OCI-LY7 (cell line): ENCODE data around the gene ATG9A. TPM values are rescaled to one million over a fixed set of nuclear protein-coding genes. Genes with fewer than 3 reads are reported as not detected.
A peak's percentile ranks its signal among the peaks of the same experiment; 100 is the strongest.

Experiments
- BruUV-seq: library from RNA; stranded (reverse); fragments of 400-500 nt; replicated peaks from 2 replicates; lab custom pipeline; 2021; lab: Mats Ljungman, UMichigan
- CTCF ChIA-PET: fragments of 300-600 bp; sonication (Branson Sonifier 250); formaldehyde crosslinking; loops from one replicate; lab custom pipeline; 2022; ENCODE audit warnings: antibody characterized with exemption; ENCODE audit not compliant: unreplicated experiment; lab: Charles Lee
- POLR2A ChIA-PET: fragments of 300-600 bp; sonication (Branson Sonifier 250); formaldehyde crosslinking; loops from one replicate; lab custom pipeline; 2022; ENCODE audit warnings: antibody characterized with exemption; lab: Charles Lee
- DNase-seq: peaks from one replicate; pipeline ENCODE4 v3.0.0-alpha.2; 2015; ENCODE audit warnings: low spot score
- H2AFZ ChIP-seq: fragments of 200-600 bp; sonication (generic), shearing (Covaris generic); 2 replicates; pipeline ENCODE4 v1.6.1; 2014; ENCODE audit warnings: mild to moderate bottlenecking, antibody characterized with exemption, low read length, moderate library complexity
- H3K27ac ChIP-seq: fragments of 200-600 bp; sonication (generic); 2 replicates; pipeline ENCODE4 v1.5.1; 2014; ENCODE audit warnings: mixed run types, low read depth, mild to moderate bottlenecking, moderate library complexity, low read length, inconsistent platforms; ENCODE audit not compliant: poor library complexity, severe bottlenecking
- H3K36me3 ChIP-seq: fragments of 200-600 bp; sonication (generic); 2 replicates; pipeline ENCODE4 v1.6.1; 2014; ENCODE audit warnings: mild to moderate bottlenecking, antibody characterized with exemption, low read length, moderate library complexity, mixed read lengths; ENCODE audit not compliant: insufficient read depth
- H3K4me1 ChIP-seq: fragments of 200-600 bp; sonication (generic); 2 replicates; pipeline ENCODE4 v1.5.1; 2014; ENCODE audit warnings: mild to moderate bottlenecking, low read length; ENCODE audit not compliant: insufficient read depth, poor library complexity, severe bottlenecking
- H3K4me2 ChIP-seq: fragments of 200-600 bp; sonication (generic); 2 replicates; pipeline ENCODE4 v1.6.1; 2014; ENCODE audit warnings: mild to moderate bottlenecking, low read length
- H3K4me3 ChIP-seq: fragments of 200-600 bp; sonication (generic); 2 replicates; pipeline ENCODE4 v1.5.1; 2014; ENCODE audit warnings: mild to moderate bottlenecking, low read depth, low read length; ENCODE audit not compliant: poor library complexity, severe bottlenecking
- H3K79me2 ChIP-seq: fragments of 200-600 bp; sonication (generic); 2 replicates; pipeline ENCODE4 v1.6.1; 2016; ENCODE audit warnings: low read depth, mild to moderate bottlenecking, low read length, moderate library complexity, mixed read lengths; ENCODE audit not compliant: insufficient read depth
- H3K9me2 ChIP-seq: fragments of 200-600 bp; sonication (generic); 2 replicates; pipeline ENCODE4 v1.6.1; 2016; ENCODE audit warnings: mild to moderate bottlenecking, low read length, mixed read lengths; ENCODE audit not compliant: insufficient read depth
- H3K9me3 ChIP-seq: fragments of 200-600 bp; sonication (generic); 2 replicates; pipeline ENCODE4 v1.6.1; 2014; ENCODE audit warnings: mild to moderate bottlenecking, mixed run types, low read length, mixed read lengths
- H4K20me1 ChIP-seq: fragments of 200-600 bp; sonication (generic); 2 replicates; pipeline ENCODE4 v1.6.1; 2014; ENCODE audit warnings: mild to moderate bottlenecking, antibody characterized with exemption, low read length, moderate library complexity, mixed read lengths; ENCODE audit not compliant: insufficient read depth
- EZH2phosphoT487 ChIP-seq: fragments of 200-600 bp; sonication (generic); IDR thresholded peaks from 2 replicates; pipeline ENCODE4 v1.6.1; 2018; ENCODE audit warnings: low read depth, borderline replicate concordance, mild to moderate bottlenecking, mixed run types, antibody characterized with exemption, low read length, moderate library complexity, mixed read lengths
- intact Hi-C: fragments of 100-400 bp; cut with micrococcal nuclease; formaldehyde crosslinking; loops from one replicate; pipeline ENCODE4 v1.10.0; 2022; ENCODE audit not compliant: unreplicated experiment
- total RNA-seq, 2 experiments: library from RNA; depleted of rRNA in 1 of 2; stranded (reverse); fragments of >200 nt in 1 of 2; shearing (Covaris generic) in 1 of 2; gene quantifications; 2 replicates each; pipeline ENCODE4 v1.2.3, GENCODE V29; 2014 to 2022
- TF ChIP-seq, protein P1 (sequence below): fragments of 200-600 bp; sonication (generic); conservative IDR thresholded peaks from 2 replicates; pipeline ENCODE4 v1.5.1; 2014; ENCODE audit warnings: mild to moderate bottlenecking, antibody characterized with exemption, low read length, moderate library complexity, mixed read lengths

The ATG9A gene
- total RNA-seq, 2 experiments from 2014 or later: 22.2 to 23.4 TPM

DNA sequence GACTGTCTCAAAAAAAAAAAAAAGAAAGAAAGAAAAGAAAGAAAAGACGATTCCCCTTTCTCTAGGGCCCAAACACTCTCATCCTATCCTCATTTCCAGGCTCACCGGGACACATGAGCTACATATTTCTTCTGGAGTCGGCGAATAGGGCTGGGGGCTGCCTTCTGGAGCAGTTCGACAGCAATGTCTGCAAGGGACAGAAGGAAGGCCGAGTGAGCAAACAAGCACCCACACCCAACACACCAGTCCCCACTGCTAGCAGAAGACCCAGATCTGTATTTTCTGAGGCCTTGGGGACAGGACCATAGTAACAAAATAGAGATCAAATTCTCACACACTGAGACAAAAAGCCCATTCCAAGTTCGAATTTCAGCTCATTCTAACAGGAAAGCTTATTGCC, 54.0 kb downstream of the ATG9A start:
- POLR2A ChIA-PET: interaction anchor here (0.5 to 3.3 kb wide), 9 partner anchors 9 to 288 kb away, joined by 3 to 23 read pairs (median 5); partner anchors contain the start of genes ANKZF1 and ZFAND2B
- no TSS peak for BruUV-seq

GRCh38 chr2:219174801-219175200, 54.6 kb downstream of the ATG9A start:
- Histone ChIP-seq H2AFZ (no peak overlapping the region), H3K79me2 (peaks cover 21% of the 10 kb centered on the region; the same call in 1 of the 2 replicates), H3K4me3 (no peak overlapping the region), H4K20me1 (0 out of 2 replicates have a peak, but pooled peaks cover 10% of the 10 kb centered on the region), H3K4me2 (no peak overlapping the region), H3K27ac (no peak overlapping the region), H3K9me2 (no peaks in the 10 kb centered on the region), H3K9me3 (no peaks in the 10 kb centered on the region), H3K4me1 (peaks cover 17% of the 10 kb centered on the region), H3K36me3 (peaks cover 54% of the 10 kb centered on the region)
- CTCF ChIA-PET: interaction anchor here (0.6 to 1.3 kb wide), 3 partner anchors 71 to 818 kb away, joined by 3 to 5 read pairs (median 3); partner anchors contain the start of genes CATIP, GLB1L and STK16
- POLR2A ChIA-PET: interaction anchor here (3.3 kb wide), 1 partner anchor 32 kb away, joined by 23 read pairs; the partner anchor contains the start of gene ZFAND2B
- BruUV-seq: no TSS peak
- no peak for DNase-seq
- TF ChIP-seq EZH2phosphoT487: no peak
- TF ChIP-seq, protein P1, sequence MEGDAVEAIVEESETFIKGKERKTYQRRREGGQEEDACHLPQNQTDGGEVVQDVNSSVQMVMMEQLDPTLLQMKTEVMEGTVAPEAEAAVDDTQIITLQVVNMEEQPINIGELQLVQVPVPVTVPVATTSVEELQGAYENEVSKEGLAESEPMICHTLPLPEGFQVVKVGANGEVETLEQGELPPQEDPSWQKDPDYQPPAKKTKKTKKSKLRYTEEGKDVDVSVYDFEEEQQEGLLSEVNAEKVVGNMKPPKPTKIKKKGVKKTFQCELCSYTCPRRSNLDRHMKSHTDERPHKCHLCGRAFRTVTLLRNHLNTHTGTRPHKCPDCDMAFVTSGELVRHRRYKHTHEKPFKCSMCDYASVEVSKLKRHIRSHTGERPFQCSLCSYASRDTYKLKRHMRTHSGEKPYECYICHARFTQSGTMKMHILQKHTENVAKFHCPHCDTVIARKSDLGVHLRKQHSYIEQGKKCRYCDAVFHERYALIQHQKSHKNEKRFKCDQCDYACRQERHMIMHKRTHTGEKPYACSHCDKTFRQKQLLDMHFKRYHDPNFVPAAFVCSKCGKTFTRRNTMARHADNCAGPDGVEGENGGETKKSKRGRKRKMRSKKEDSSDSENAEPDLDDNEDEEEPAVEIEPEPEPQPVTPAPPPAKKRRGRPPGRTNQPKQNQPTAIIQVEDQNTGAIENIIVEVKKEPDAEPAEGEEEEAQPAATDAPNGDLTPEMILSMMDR: no peak
- intact Hi-C loops: loop anchor here (5.0 kb wide), 2 partner anchors 212 to 368 kb away; partner anchors contain the start of genes CHPF, DNPEP and TMEM198

More for the DNA sequence above, 54.0 kb downstream of the ATG9A start:
- Histone ChIP-seq H3K27ac (peak overlapping the region; percentile 92), H3K36me3 (peaks cover 60% of the 10 kb centered on the region), H3K9me2 (no peaks in the 10 kb centered on the region), H3K4me3 (peak overlapping the region; percentile 88), H3K9me3 (no peaks in the 10 kb centered on the region), H2AFZ (no peak overlapping the region), H3K4me2 (peak overlapping the region; percentile 92), H3K79me2 (peaks cover 26% of the 10 kb centered on the region; the same call in 1 of the 2 replicates), H3K4me1 (peaks cover 18% of the 10 kb centered on the region), H4K20me1 (0 out of 2 replicates have a peak, but pooled peaks cover 10% of the 10 kb centered on the region)
- TF ChIP-seq, protein P1: no peak
- TF ChIP-seq EZH2phosphoT487: no peak
- CTCF ChIA-PET: interaction anchor here (0.6 to 1.3 kb wide), 2 partner anchors 70 to 819 kb away, joined by 3 to 5 read pairs; partner anchors contain the start of genes CATIP, GLB1L and STK16
- intact Hi-C loops: loop anchor here (5.0 kb wide), 2 partner anchors 212 to 367 kb away; partner anchors contain the start of genes CHPF, DNPEP and TMEM198
- no peak for DNase-seq

- TF ChIP-seq, protein P1: no peak
- no peak for TF ChIP-seq EZH2phosphoT487
- no peak overlapping the region for H3K4me3 ChIP-seq
- POLR2A ChIA-PET: interaction anchor here (1.1 kb wide), 1 partner anchor 32 kb away, joined by 4 read pairs; the partner anchor contains the start of gene ZFAND2B
- peaks cover 49% of the 10 kb centered on the region for H3K36me3 ChIP-seq
- H3K27ac ChIP-seq: no peak overlapping the region
- no peaks in the 10 kb centered on the region for H3K9me2 ChIP-seq
- H3K79me2 ChIP-seq: peaks cover 15% of the 10 kb centered on the region; the same call in 1 of the 2 replicates
- H2AFZ ChIP-seq: no peak overlapping the region
- intact Hi-C loops: no loop called here
- H3K9me3 ChIP-seq: no peaks in the 10 kb centered on the region
- H4K20me1 ChIP-seq: 0 out of 2 replicates have a peak, but pooled peaks cover 5% of the 10 kb centered on the region
- DNase-seq: no peak
- CTCF ChIA-PET: interaction anchor here (1.3 kb wide), 1 partner anchor 71 kb away, joined by 3 read pairs; the partner anchor contains the start of genes GLB1L and STK16
- no TSS peak for BruUV-seq
- H3K4me2 ChIP-seq: no peak overlapping the region
- peaks cover 10% of the 10 kb centered on the region for H3K4me1 ChIP-seq
These were observed 55.3 kb downstream of the ATG9A start for GRCh38 chr2:219174146-219174545.
